GM19463 (cell line): Measurements from ENCODE around the gene TEN1.
"Not testable (repeated sequence)": the region's sequence is repeated elsewhere in the genome, so short reads cannot be mapped to it uniquely, and the experiment has no call there.

Source experiments
- ATAC-seq: cut with Tn5 transposase; IDR thresholded peaks from one replicate; pipeline ENCODE4 v1.9.1; 2021; ENCODE audit warnings: mild to moderate bottlenecking, moderate library complexity; ENCODE audit not compliant: unreplicated experiment

Gene TEN1, protein sequence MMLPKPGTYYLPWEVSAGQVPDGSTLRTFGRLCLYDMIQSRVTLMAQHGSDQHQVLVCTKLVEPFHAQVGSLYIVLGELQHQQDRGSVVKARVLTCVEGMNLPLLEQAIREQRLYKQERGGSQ

DNA sequence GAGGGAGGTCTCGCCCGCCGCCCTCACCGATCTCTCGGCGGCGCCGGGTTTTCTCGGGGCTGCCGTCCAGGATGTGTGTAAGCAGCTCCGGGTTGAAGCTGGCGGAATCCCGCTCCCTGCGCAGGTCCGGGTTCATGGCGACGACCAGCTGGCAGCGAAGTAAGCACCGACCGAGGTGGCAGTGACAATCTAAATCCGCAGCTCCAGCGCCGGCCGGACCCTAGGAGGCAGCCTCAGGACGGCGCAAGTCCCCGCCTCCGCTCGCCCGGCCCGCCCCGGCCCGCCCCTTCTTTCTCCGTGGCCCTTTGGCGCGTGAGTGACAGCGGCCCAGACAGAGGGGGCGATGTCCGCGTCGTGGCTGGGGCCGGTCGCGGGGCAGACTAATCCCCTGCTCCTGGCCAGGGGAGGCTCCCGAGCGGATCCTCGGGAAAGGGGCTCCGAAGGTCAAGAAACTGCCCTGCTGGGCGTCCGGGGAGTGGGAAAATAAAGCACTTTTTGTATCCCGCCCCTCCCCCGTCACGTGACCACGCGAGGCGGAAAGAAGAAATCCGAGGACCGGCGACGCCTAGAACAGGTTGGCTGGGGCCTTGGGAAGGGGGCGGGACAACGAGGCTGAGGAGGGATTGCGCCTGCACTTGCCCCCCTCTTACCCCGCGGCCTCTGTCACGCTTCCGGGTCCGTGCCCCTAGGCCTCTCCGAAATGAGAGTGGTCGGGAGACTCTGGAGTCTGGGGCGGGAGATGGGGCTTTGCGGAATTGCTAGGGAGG lies at the start of gene TEN1, which contains the start of gene ACOX1:
TEN1 (plus strand) TSS at position 303 of the 767 bp plus-strand sequence. CDS start 6,953 bp downstream, outside the sequence.
ACOX1 (minus strand) TSS at position 229 of the 767 bp plus-strand sequence; CDS start at position 136, 93 bp downstream.
- peak; percentile 91 for ATAC-seq

- no peak for ATAC-seq
Observed at GRCh38 chr17:75931062-75931461, 48.0 kb upstream of the TEN1 start.

GRCh38 chr17:75932852-75933251 lies 46.2 kb upstream of the TEN1 start:
- ATAC-seq: no peak

DNA sequence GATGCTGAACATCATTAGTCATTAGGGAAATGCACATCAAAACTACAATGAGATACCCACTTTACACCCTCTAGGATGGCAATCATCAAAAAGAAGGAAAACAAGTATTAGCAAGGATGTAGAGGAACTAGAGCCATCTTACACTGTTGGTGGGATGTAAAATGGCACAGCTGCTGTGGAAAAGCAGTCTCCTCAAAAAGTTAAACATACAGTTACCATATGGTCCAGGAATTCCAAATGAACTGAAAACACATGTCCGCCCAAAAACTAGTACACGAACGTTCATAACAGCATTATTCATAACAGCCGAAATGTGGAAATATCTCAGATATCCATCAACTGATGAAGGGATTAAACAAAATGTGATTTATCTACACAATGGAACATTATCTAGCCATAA lies 45.2 kb upstream of the TEN1 start:
- ATAC-seq: no peak

DNA sequence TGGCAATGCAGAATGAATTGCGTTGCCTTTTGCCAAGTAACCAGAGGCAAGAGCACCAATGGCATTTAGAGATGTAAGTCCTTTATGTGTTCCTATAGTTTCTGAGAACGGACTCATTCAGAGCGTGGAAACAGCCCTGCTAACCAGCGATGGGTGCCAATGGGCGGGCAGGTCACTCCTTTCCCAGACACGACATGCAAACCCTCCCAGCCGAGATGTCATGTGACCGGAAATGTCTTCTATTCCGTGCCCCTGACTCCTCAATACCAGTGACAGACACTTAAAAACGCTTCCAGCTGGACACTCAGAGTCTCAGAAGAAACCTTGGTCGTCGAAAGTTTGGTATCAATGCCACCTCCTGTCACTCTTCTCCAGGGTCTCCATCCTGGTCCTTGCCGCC lies 41.4 kb upstream of the TEN1 start:
- no peak for ATAC-seq

DNA sequence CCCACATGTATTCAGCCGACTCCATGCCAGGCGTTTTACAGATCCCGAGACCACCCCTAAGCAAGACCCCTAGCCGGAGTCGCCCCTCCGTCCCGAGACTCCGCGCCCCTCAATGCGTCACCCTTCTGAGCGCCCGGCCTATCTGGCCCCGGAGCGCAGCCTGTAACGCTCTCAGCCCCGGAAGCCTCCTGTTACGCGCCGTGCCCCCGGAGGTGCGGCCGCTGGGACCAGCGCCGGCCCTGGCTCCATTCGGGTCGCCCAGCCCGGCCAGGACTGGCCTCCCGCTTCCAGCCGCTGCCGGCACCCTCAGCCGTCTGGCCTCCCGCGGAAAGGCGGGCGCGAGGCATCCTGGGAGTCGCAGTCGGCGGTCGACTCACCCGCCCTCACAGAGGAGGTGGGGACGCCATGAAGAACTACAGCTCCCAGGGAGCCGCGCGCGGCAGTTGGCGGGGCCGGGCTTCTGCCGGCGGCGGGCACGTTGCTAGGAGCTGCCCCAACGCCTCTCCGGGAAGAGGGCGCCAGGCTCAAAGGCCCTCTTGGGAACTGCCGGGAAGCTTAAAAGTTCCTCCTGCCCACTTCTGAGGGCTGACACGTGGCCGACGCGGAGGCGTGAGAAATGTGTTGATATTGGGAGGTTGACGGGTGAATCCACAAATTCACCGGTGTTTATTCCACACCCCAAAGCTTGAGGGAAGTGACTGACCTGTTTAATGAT lies 38.2 kb upstream of the TEN1 start, which contains the start of gene FBF1:
FBF1 (minus strand) TSS at position 316 of the 715 bp plus-strand sequence. CDS start 2,893 bp downstream, outside the sequence.
- ATAC-seq: peak; percentile 97

- ATAC-seq: no peak
Observed at GRCh38 chr17:75941442-75941819, 37.6 kb upstream of the TEN1 start.

- no peak for ATAC-seq
Observed at GRCh38 chr17:75942473-75942872, 36.6 kb upstream of the TEN1 start.

DNA sequence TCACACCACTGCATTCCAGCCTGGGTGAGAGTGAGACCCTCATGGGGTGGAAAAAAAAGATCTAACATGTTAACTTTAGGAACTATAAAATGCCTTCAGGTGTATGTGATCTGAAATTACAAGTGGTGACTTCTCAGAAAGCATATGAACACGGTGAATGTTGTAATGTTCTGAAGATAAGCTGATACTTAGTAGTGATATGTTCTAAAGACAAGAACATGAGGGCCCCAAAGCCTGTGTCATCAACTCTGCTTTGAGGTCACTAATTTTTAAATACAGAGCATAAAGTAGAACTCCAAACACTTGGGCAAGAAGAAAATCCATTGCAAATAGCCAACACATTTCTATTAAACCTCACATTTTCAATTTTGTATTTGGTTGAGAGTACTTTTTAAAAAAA lies 35.5 kb upstream of the TEN1 start:
- ATAC-seq: no peak

GRCh38 chr17:75945211-75945610 lies 33.8 kb upstream of the TEN1 start:
- no peak for ATAC-seq

DNA sequence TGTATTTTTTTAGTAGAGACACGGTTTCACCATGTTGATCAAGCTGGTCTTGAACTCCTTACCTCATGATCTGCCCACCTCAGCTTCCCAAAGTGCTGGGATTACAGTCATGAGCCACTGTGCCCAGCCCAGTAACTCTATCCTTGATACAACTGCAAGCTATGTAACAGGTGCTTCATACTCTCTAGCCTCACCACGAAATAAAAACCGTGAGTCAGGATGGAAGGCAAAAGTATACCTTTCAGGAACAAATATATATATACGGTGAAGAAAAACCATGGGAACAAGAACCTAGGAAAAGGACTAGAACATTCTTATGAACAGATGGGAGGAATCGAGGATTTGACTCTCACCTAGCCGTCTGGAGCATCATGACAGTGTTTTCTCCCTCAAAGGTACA lies 28.6 kb upstream of the TEN1 start:
- no peak for ATAC-seq

DNA sequence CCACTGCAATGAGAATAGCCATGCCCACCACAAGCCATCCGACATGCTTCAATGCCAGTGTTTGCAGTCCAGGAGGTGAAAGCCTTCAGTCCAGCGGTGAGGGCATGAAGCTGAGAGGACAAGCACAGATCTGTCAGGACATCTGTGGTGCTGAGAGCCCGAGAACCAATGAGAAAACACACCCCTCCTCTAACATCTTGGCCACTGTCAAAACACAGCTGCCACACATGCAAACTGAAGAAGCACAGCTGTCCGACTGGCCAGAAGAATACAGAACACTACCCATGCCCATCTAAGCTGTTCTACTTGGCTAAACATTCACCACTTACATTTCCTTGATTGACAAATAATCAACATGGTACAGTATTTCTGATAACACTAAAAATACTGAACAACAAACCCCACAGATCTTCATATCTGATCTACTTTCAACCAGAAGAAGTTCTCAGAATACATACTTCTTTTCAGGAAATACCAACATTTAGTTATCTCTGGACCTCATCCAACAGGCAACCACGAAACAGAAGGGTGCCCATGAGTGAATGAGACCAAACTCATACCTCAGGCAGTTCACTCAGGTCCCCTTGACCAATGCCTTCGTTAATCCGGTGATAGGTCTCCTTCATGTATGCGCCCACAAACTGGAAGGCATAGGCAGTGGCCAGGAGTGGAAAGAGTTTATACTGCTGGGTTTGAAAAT lies 28.0 kb upstream of the TEN1 start:
- ATAC-seq: no peak

- ATAC-seq: no peak
Observed at GRCh38 chr17:75959051-75959838, 19.8 kb upstream of the TEN1 start.

DNA sequence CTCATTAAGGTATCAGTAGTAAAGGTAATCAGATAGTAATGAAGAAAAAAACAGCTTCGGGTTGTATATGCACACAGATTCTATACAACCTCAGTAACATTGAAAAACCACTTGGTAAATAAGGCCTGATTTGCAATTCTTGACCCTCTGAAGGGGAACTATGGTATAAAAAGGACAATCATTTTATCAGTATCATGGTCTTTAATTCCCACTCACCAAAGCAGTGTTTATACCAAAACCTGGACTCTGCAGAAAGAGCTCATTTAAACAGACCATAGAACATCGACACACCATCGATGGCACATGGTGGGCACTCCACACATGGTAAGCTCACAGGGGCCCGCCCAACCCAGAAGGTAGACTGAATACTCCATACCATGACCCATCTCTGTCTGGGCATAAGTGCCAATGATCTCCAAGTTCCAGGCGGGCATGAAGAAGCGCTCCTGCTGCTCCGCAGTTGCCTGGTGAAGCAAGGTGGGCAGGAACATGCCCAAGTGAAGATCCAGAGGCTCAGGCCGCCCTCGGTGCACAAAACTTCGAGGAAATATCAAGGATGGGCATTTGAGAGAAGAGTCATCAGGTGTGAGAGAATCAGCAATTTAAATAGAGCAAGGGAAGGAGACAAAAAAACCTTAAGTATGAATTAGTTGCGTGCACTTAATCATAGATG lies 19.1 kb upstream of the TEN1 start:
- ATAC-seq: no peak

GRCh38 chr17:75965468-75965867 lies 13.6 kb upstream of the TEN1 start:
- ATAC-seq: no peak

- ATAC-seq: not testable (repeated sequence)
Observed at GRCh38 chr17:75969044-75969443, 10.0 kb upstream of the TEN1 start.

- no peak for ATAC-seq
Observed at GRCh38 chr17:75970011-75970523, 9.0 kb upstream of the TEN1 start.

DNA sequence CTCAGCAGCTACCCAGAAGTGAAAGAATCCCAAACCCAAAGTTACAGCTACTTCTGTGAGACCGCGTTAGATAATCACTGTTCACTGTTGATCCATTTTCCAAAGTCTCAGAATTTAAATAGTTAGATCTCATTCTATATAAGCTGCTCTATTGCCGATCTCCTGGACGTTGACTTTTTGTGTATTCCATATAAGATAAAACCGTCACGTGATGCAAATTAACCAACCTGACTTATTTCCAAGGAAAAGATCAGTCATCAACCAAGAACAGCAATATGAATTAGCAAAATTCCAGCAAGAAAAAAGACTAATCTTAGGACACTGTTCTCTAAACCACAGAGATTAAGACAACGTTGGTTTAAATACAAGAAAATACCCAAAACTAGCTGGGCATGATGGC lies 8.4 kb upstream of the TEN1 start:
- no peak for ATAC-seq

DNA sequence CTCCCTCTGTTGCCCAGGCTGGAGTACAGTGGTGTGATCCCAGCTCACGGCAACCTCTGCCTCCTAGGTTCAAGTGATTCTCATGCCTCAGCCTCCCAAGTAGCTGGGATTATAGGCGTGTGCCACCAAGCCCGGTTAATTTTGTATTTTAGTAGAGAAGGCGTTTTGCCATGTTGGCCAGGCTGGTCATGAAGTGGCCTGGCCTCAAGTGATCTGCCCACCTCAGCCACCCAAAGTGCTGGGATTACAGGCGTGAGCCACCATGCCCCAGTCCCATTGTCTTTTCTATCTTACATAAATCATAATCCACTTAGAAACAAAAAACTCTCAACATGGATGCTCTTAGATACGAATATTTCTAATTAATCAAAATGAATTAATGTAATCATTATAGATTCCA lies 3.9 kb upstream of the TEN1 start:
- ATAC-seq: not testable (repeated sequence)

DNA sequence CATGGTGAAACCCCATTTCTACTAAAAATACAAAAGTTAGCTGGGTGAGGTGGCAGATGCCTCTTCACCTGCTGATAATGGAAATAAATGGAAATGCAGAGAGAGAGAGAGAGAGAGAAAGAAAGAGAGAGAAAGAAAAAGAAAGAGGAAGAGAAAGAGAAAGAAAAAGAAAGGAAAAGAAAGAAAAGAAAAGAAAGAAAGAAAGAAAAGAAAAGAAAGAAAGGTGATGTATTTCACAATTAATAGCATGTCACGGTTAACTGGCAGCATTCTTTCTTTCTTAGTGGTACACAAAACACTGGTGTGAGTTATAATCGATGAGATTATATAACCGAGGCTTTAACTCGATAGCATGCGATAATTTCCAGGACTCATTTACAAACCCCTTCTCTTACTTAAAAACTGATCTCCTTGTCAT lies 3.3 kb upstream of the TEN1 start:
- no peak for ATAC-seq
